MM.1S (cell line): ENCODE results near the gene DCDC2.

Experiments used
- CTCF ChIP-seq: fragments of 300-600 bp; sonication (generic); IDR thresholded peaks from 2 replicates; pipeline ENCODE4 v1.5.1; 2016; ENCODE audit warnings: antibody characterized with exemption, low read length, mixed read lengths
- EZH2 ChIP-seq: fragments of 300-600 bp; sonication (generic); optimal IDR thresholded peaks from 2 replicates; pipeline ENCODE3; 2017; ENCODE audit warnings: low read depth, mild to moderate bottlenecking, antibody characterized with exemption, low read length, mixed read lengths

DNA sequence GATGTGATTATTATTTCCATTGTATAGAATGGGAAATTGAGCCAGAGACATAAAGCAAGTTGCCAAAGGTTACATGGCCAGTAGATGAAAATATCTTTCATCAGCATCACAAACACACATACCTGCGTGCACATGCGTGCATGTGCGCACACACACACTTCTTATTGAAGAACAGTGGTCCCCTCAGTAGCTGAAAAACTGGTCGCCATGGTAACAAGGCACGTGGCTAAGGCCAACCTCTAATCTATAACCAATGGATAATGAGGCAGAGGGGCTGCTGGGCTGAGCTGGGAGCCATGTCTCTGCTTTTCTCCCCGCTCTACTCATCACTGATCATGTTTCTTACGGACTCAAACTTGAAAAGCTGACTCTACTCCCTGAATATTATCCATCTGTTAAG is 171.5 kb downstream of the DCDC2 start:
- no peak for TF ChIP-seq CTCF
- TF ChIP-seq EZH2 = no peak
